Naive thymus-derived CD8-positive, alpha-beta T cell (primary cell): Measurements from ENCODE around the gene TNNT1. TPM values are rescaled to one million over a fixed set of nuclear protein-coding genes. Genes with fewer than 3 reads are reported as not detected.

Source experiments
- ATAC-seq, 2 donors: fragments of 150-1000 bp; cut with Tn5 transposase in 1 of 2; sonication (Bioruptor Pico), chemical (Tn5 transposase) in 1 of 2; 1 replicate in 1 of 2; 2 replicates in 1 of 2; pipeline ENCODE4 v1.10.0; 2021; ENCODE audit warnings: mild to moderate bottlenecking in 2 of 2, moderate library complexity in 2 of 2
- POLR2A ChIA-PET: fragments of 350-600 bp; sonication (Branson Sonifier 250); formaldehyde crosslinking; loops from one replicate; lab custom pipeline; 2021; ENCODE audit warnings: antibody characterized with exemption; lab: Charles Lee
- DNase-seq, 10 donors: peaks; one replicate each; pipeline versions ENCODE4 v3.0.0 to v3.0.0-alpha.2; 2020 to 2022
- H3K27ac Mint-ChIP-seq, 10 donors: one replicate each; pipeline ENCODE4 v1.8.0; 2020 to 2022; ENCODE audit warnings: mild to moderate bottlenecking in 10 of 10, mixed read lengths in 10 of 10, moderate library complexity in 4 of 10, inconsistent platforms in 1 of 10
- H3K27me3 Mint-ChIP-seq, 5 donors: one replicate each; pipeline ENCODE4 v1.8.0; 2021 to 2022; ENCODE audit warnings: mixed read lengths in 5 of 5
- H3K36me3 Mint-ChIP-seq, 3 donors: one replicate each; pipeline ENCODE4 v1.8.0; 2020 to 2022; ENCODE audit warnings: mixed read lengths in 3 of 3, mild to moderate bottlenecking in 2 of 3, inconsistent platforms in 1 of 3
- H3K4me1 Mint-ChIP-seq, 4 donors: one replicate each; pipeline ENCODE4 v1.8.0; 2021 to 2022; ENCODE audit warnings: mixed read lengths in 4 of 4
- H3K4me3 Mint-ChIP-seq, 10 donors: one replicate each; pipeline ENCODE4 v1.8.0; 2020 to 2022; ENCODE audit warnings: mild to moderate bottlenecking in 10 of 10, mixed read lengths in 10 of 10, moderate library complexity in 6 of 10, inconsistent platforms in 1 of 10
- H3K9me3 Mint-ChIP-seq, 9 donors: one replicate each; pipeline ENCODE4 v1.8.0; 2020 to 2022; ENCODE audit warnings: mixed read lengths in 9 of 9, mild to moderate bottlenecking in 3 of 9, inconsistent platforms in 1 of 9, moderate library complexity in 1 of 9
- polyA plus RNA-seq, 3 donors: library from polyadenylated mRNA; unstranded; fragments of 300-500 nt; fragmentation: Illumina TruSeq; gene quantifications; one replicate each; pipeline ENCODE4 v1.2.3, GENCODE V29; 2021
- total RNA-seq, 8 experiments: library from RNA in 2 of 8; stranded (reverse) in 2 of 8; gene quantifications; one replicate each; pipeline ENCODE4 v1.2.3 and lab custom pipeline; 2021 to 2026

The TNNT1 gene
- total and polyA plus RNA-seq, 5 experiments from 2014 or later, result not detected

DNA sequence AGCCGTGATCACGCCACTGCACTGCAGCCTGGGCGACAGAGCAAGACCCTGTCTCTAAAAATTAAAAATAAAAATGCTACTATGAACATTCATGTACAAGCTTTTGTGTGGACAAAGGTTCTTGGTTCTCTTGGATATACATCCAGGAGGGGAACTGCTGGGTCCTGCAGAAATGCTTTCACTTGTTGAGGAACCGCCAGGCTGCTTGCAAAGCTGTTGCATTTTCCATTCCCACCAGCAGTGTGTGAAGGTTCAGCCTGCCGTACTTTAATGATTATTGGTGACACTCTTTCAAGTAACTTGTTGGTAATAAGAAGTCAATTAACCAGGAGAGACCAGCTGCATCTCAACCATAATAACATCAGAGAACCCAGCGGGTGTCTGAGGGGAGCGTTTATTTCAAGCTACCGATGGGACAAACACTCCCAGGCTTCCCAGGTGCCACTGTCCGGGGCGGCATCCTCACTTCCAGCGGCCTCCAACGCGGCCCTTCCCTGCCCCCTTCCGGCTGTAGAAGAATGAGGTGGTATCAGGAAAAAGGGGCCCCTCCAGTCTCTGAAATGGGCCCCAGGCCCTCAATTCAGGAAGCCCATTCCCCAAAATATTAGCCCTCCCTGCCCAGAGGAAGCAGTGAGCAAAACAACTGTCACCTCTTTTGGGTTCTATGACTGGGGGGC, 16.4 kb downstream of the TNNT1 start:
- DNase-seq, result no peak

DNA sequence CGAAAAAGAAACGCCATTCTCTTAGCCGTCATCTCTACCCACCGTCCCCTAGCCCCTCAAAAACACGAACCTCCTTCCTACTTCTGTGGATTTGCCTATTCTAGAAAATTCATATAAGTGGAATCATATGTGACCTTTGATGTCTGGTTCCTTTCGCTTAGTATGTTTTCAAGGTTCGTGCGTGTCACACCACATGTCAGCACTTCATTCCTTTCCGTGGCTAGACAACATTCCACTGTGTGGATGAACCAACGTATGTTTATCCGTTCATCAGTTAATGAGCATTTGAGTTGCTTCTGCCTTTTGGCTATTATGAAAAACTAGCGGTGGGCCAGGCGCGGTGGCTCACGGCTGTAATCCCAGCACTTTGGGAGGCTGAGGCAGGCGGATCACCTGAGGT, 17.6 kb downstream of the TNNT1 start:
- no peak overlapping the region for H3K4me3 Mint-ChIP-seq
- peaks cover 25 to 81% (median 46%) of the 10 kb centered on the region in 5 donors for H3K27me3 Mint-ChIP-seq
- ATAC-seq (no peak), DNase-seq (no peak)
- no peak overlapping the region for H3K27ac Mint-ChIP-seq
- H3K9me3 Mint-ChIP-seq, result no peaks in the 10 kb centered on the region
- H3K36me3 Mint-ChIP-seq, result no peaks in the 10 kb centered on the region
- H3K4me1 Mint-ChIP-seq, result peaks cover 0 to 4% (median 0%) of the 10 kb centered on the region in 4 donors
- POLR2A ChIA-PET, result no interaction called here

More for the DNA sequence above, 16.4 kb downstream of the TNNT1 start:
- Mint-ChIP-seq H3K36me3 (no peaks in the 10 kb centered on the region), H3K4me3 (no peak overlapping the region), H3K4me1 (peaks cover 0 to 4% (median 0%) of the 10 kb centered on the region in 4 donors), H3K27me3 (peaks cover 17 to 78% (median 38%) of the 10 kb centered on the region in 5 donors), H3K9me3 (no peaks in the 10 kb centered on the region), H3K27ac (no peak overlapping the region)
- POLR2A ChIA-PET, result interaction anchor here (0.7 kb wide), 1 partner anchor 122 kb away, joined by 3 read pairs; no protein-coding TSS in a partner anchor
- no peak for ATAC-seq

DNA sequence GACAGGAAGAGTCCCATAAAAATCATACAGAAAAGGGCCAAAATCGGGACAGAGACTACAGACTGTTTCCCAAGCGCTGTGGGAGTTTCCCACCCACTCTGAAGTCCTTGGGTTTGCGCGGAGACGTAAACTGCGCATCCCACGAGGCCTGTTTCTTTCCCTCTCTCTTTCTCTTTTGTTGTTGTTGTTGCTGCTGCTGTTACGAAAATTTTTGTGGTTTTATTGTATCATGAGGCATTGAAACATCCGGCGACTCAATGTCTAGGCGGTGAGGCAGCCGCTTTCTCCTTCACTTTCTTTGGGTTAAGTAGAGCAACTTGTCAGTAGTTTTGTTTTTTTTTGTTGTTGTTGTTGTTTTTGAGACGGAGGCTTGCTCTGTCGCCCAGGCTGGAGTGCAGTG, 30.0 kb downstream of the TNNT1 start:
- ATAC-seq, result no peak
- POLR2A ChIA-PET, result interaction anchor here (2.3 kb wide), 1 partner anchor 358 kb away, joined by 11 read pairs; the partner anchor contains the start of gene ZNF628

DNA sequence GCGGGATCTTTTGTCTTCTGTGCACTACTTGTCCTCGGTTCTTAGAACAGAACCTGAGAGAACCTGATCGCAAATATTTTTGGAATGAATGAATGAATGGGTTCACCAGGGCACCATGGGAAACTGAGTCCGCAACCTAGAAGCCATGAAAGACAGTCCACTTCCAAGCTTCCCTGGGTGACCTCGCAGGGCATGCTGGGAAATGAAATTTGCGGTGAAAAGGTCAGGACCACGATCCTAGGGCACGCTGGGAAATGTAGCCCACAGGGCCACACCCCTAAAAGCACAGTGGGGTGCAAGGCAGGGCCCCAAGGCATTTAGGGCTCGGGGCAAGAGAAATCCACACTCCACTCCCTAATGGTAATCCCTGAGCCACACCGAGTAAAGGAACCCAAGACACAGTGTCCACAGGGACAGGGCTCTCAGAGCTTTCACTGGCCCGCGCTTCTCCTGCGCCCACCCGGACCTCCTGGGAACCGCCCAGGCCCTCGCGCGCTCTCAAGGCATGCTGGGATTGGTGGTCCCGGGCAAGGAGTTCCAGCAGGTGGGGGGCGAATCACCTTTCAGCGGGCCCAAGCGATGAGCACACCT, 30.5 kb downstream of the TNNT1 start:
- ATAC-seq (no peak), DNase-seq (no peak)
- Mint-ChIP-seq H3K4me1 (peaks cover 20 to 40% (median 38%) of the 10 kb centered on the region in 4 donors), H3K27ac (peak overlapping the region in 8 of 10 donors; percentile 13 to 95 (median 56)), H3K4me3 (peak overlapping the region; percentile 90 to 99 (median 97)), H3K36me3 (no peaks in the 10 kb centered on the region), H3K9me3 (no peaks in the 10 kb centered on the region), H3K27me3 (peaks cover under 1 to 12% (median 8%) of the 10 kb centered on the region in 5 donors)
- POLR2A ChIA-PET, result interaction anchor here (1.1 to 2.3 kb wide), 5 partner anchors 56 to 367 kb away, joined by 3 to 11 read pairs (median 3); partner anchors contain the start of genes NAT14, RDH13 and ZNF628

More for the DNA sequence above, 30.0 kb downstream of the TNNT1 start:
- peaks cover 20 to 40% (median 38%) of the 10 kb centered on the region in 4 donors for H3K4me1 Mint-ChIP-seq
- no peaks in the 10 kb centered on the region for H3K9me3 Mint-ChIP-seq
- H3K36me3 Mint-ChIP-seq, result no peaks in the 10 kb centered on the region
- peak overlapping the region in 3 of 10 donors; percentile 16 to 40 (median 20) for H3K27ac Mint-ChIP-seq
- H3K27me3 Mint-ChIP-seq, result peaks cover 6 to 18% (median 13%) of the 10 kb centered on the region in 5 donors
- peak in 1 of 10 donors; percentile 15 for DNase-seq
- peak overlapping the region in 9 of 10 donors; percentile 16 to 90 (median 68) for H3K4me3 Mint-ChIP-seq

DNA sequence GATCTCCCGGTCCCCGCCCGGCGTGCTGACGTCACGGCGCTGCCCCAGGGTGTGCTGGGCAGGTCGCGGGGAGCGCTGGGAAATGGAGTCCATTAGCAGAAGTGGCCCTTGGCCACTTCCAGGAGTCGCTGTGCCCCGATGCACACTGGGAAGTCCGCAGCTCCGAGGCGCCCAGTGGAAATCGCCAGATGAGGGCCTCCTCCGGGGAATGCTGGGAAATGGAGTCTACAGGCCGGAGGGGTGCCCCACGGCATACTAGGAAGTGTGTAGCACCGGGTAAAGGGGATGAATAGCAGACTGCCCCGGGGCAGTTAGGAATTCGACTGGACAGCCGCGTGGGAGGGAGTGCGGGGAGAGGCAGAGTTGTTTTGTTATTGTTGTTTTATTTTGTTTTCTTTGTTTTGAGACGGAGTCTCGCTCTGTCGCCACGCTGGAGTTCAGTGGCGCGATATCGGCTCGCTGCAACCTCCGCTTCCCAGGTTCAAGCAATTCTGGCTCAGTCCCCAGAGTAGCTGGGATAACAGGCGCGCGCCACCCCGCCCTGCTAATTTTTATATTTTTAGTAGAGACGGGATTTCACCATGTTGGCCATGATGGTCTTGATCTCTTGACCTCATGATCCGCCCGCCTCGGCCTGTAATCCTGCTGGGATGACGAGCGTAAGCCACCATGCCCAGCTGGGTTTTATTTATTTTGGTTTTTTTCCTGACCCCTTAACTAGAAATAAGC, 31.2 kb downstream of the TNNT1 start:
- POLR2A ChIA-PET, result interaction anchor here (0.6 to 2.3 kb wide), 15 partner anchors 38 to 537 kb away, joined by 3 to 11 read pairs (median 4); partner anchors contain the start of genes FIZ1, KMT5C, NAT14 and PPP6R1
- Mint-ChIP-seq H3K36me3 (no peaks in the 10 kb centered on the region), H3K4me3 (peak overlapping the region; percentile 90 to 99 (median 97)), H3K27ac (peak overlapping the region; percentile 86 to 95 (median 94)), H3K9me3 (no peaks in the 10 kb centered on the region), H3K27me3 (peaks cover 0 to 6% (median 4%) of the 10 kb centered on the region in 5 donors), H3K4me1 (peaks cover 20 to 40% (median 38%) of the 10 kb centered on the region in 4 donors)
- DNase-seq (peak; percentile 85 to 98 (median 93)), ATAC-seq (peak; percentile 89 to 91)

DNA sequence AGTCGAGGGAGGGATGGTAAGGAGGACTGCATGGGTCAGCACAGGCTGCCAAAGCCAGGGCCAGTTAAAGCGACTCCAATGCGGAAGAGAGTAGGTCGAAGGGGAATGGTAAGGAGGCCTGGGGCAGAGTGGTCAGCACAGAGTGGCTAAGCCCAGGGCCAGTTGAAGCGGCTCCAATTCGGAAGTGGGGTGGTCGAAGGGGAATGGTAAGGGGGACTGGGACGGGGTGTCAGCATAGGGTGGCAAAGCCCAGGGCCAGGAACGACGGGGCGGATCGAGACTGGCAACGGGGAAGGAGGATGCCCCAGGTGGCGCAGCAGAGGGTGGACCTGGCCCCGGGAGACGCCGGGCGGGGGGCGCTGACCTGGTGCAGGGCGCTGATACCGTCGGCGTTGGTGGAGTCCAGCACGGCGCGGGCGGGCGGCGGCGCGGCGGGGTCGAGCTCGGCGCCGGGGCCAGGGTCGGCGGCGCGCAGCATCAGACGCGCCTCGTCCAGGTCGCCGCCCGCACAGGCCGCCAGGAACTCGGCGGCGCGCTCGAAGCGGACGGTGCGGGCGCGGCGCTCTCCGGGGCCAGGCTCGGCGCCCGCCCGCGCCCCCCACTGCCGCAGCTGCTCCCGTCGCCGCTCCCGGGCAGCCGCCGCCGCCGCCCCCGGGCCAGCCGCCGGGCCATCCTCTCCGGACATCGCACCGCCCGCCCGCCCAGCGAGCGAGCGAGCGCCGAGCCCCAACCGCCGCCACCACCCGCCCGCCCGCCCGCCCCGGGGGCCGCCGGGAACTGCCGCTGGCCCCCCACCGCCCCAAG, 31.9 kb downstream of the TNNT1 start, which contains the start of gene PPP1R12C:
TSS of gene PPP1R12C (minus strand) at position 779 of the 804 bp plus-strand sequence. CDS start at position 685, 94 bp downstream.
- DNase-seq (peak in 3 of 10 donors; percentile 16 to 30 (median 21)), ATAC-seq (peak; percentile 39 to 41)
- POLR2A ChIA-PET, result interaction anchor here (0.6 to 2.3 kb wide), 17 partner anchors 37 to 537 kb away, joined by 3 to 11 read pairs (median 4); partner anchors contain the start of genes FIZ1, KMT5C, NAT14 and PPP6R1
- Mint-ChIP-seq H3K36me3 (no peaks in the 10 kb centered on the region), H3K9me3 (no peaks in the 10 kb centered on the region), H3K4me3 (peak within 1 kb of the TSS; percentile 90 to 99 (median 98)), H3K4me1 (peaks cover 20 to 40% (median 38%) of the 10 kb centered on the region in 4 donors), H3K27me3 (peaks cover 0 to 3% (median 0%) of the 10 kb centered on the region in 5 donors), H3K27ac (peak within 1 kb of the TSS; percentile 94 to 97 (median 96))

DNA sequence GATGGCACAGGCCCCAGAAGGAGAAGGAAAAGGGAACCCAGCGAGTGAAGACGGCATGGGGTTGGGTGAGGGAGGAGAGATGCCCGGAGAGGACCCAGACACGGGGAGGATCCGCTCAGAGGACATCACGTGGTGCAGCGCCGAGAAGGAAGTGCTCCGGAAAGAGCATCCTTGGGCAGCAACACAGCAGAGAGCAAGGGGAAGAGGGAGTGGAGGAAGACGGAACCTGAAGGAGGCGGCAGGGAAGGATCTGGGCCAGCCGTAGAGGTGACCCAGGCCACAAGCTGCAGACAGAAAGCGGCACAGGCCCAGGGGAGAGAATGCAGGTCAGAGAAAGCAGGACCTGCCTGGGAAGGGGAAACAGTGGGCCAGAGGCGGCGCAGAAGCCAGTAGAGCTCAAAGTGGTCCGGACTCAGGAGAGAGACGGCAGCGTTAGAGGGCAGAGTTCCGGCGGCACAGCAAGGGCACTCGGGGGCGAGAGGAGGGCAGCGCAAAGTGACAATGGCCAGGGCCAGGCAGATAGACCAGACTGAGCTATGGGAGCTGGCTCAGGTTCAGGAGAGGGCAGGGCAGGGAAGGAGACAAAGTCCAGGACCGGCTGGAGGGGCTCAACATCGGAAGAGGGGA, 32.7 kb downstream of the TNNT1 start:
- peaks cover 0 to 2% (median 0%) of the 10 kb centered on the region in 9 donors for H3K9me3 Mint-ChIP-seq
- POLR2A ChIA-PET, result interaction anchor here (1.0 to 2.3 kb wide), 8 partner anchors 36 to 538 kb away, joined by 3 to 11 read pairs (median 5); partner anchors contain the start of genes PPP6R1, RDH13, U2AF2 and UBE2S
- peak in 8 of 10 donors; percentile 11 to 56 (median 40) for DNase-seq
- ATAC-seq, result peak; percentile 18 to 29
- H3K4me1 Mint-ChIP-seq, result peaks cover 20 to 40% (median 38%) of the 10 kb centered on the region in 4 donors
- H3K27me3 Mint-ChIP-seq, result no peaks in the 10 kb centered on the region
- peak overlapping the region; percentile 90 to 99 (median 96) for H3K4me3 Mint-ChIP-seq
- H3K36me3 Mint-ChIP-seq, result no peaks in the 10 kb centered on the region
- peak overlapping the region; percentile 91 to 97 (median 96) for H3K27ac Mint-ChIP-seq

DNA sequence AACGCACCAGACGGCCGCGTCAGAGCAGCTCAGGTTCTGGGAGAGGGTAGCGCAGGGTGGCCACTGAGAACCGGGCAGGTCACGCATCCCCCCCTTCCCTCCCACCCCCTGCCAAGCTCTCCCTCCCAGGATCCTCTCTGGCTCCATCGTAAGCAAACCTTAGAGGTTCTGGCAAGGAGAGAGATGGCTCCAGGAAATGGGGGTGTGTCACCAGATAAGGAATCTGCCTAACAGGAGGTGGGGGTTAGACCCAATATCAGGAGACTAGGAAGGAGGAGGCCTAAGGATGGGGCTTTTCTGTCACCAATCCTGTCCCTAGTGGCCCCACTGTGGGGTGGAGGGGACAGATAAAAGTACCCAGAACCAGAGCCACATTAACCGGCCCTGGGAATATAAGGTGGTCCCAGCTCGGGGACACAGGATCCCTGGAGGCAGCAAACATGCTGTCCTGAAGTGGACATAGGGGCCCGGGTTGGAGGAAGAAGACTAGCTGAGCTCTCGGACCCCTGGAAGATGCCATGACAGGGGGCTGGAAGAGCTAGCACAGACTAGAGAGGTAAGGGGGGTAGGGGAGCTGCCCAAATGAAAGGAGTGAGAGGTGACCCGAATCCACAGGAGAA, 33.5 kb downstream of the TNNT1 start:
- Mint-ChIP-seq H3K4me3 (peak overlapping the region; percentile 90 to 99 (median 96)), H3K4me1 (peaks cover 22 to 42% (median 38%) of the 10 kb centered on the region in 4 donors), H3K27ac (peak overlapping the region; percentile 91 to 97 (median 96)), H3K9me3 (peaks cover 0 to 2% (median 0%) of the 10 kb centered on the region in 9 donors), H3K27me3 (no peaks in the 10 kb centered on the region), H3K36me3 (peaks cover 0 to 3% (median 0%) of the 10 kb centered on the region in 3 donors)
- DNase-seq, result no peak
- ATAC-seq, result no peak
- POLR2A ChIA-PET, result no interaction called here

DNA sequence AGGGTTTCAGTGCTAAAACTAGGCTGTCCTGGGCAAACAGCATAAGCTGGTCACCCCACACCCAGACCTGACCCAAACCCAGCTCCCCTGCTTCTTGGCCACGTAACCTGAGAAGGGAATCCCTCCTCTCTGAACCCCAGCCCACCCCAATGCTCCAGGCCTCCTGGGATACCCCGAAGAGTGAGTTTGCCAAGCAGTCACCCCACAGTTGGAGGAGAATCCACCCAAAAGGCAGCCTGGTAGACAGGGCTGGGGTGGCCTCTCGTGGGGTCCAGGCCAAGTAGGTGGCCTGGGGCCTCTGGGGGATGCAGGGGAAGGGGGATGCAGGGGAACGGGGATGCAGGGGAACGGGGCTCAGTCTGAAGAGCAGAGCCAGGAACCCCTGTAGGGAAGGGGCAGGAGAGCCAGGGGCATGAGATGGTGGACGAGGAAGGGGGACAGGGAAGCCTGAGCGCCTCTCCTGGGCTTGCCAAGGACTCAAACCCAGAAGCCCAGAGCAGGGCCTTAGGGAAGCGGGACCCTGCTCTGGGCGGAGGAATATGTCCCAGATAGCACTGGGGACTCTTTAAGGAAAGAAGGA, 34.4 kb downstream of the TNNT1 start:
- Mint-ChIP-seq H3K4me1 (peaks cover 22 to 42% (median 38%) of the 10 kb centered on the region in 4 donors), H3K27ac (peak overlapping the region in 3 of 10 donors; percentile 55 to 89 (median 70)), H3K4me3 (peak overlapping the region in 9 of 10 donors; percentile 38 to 96 (median 64)), H3K9me3 (peaks cover 0 to 2% (median 0%) of the 10 kb centered on the region in 9 donors), H3K27me3 (no peaks in the 10 kb centered on the region), H3K36me3 (peaks cover 0 to 10% (median 0%) of the 10 kb centered on the region in 3 donors)
- DNase-seq, result no peak
- POLR2A ChIA-PET, result no interaction called here
- ATAC-seq, result no peak

DNA sequence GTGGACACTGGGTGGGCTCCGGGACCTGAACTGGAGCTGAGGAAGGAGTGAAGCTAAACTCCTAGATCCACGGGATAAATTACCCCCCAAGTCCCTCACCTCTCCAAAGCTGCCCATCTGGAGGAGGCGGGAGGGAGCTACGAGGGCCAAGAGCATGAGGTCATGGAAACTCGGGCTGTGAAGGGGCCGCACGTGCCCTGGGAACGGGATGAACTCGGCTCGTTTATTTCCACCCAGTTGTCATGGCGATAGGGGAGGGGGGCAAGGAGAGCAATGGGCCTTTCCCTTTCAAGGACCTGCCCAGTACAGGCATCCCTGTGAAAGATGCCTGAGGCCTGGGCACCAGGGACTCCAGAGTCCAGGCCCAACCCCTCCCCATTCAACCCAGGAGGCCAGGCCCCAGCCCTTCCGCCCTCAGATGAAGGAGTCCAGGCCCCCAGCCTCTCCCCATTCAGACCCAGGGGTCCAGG, 35.4 kb downstream of the TNNT1 start:
- no peak for DNase-seq

More for the DNA sequence above, 35.4 kb downstream of the TNNT1 start:
- Mint-ChIP-seq H3K9me3 (peaks cover 0 to 2% (median 0%) of the 10 kb centered on the region in 9 donors), H3K4me3 (peak overlapping the region in 1 of 10 donors; percentile 33), H3K36me3 (peaks cover 0 to 18% (median 0%) of the 10 kb centered on the region in 3 donors), H3K27me3 (no peaks in the 10 kb centered on the region), H3K4me1 (peaks cover 22 to 38% (median 33%) of the 10 kb centered on the region in 4 donors), H3K27ac (no peak overlapping the region)
- POLR2A ChIA-PET, result no interaction called here
- no peak for ATAC-seq
